Kidney (tissue), 14 donors: ENCODE results near the gene PDGFRA. TPM values are rescaled to one million over a fixed set of nuclear protein-coding genes. Genes with fewer than 3 reads are reported as not detected.

ENCODE experiments used
- DNase-seq, 5 donors: peaks; one replicate each; pipeline ENCODE4 v3.0.0-alpha.2; 2013 to 2020
- FAIRE-seq: peaks from 2 replicates; lab custom pipeline; 2012; peaks lifted over from hg19 to GRCh38; lab: Jason Lieb, UNC
- H3K27ac ChIP-seq, 2 donors: one replicate each; pipeline ENCODE4 v1.7.0; 2013; ENCODE audit warnings: low read depth in 2 of 2, low read length in 2 of 2, inconsistent platforms in 1 of 2
- H3K27me3 ChIP-seq: one replicate; pipeline ENCODE4 v1.7.1; 2013; ENCODE audit warnings: low read length, inconsistent platforms; ENCODE audit not compliant: control insufficient read depth, insufficient read depth
- H3K36me3 ChIP-seq, 3 donors: one replicate each; pipeline versions ENCODE4 v1.7.0 to v1.7.1; 2013; ENCODE audit warnings: low read length in 3 of 3, control low read depth in 1 of 3, inconsistent platforms in 1 of 3; ENCODE audit not compliant: insufficient read depth in 3 of 3, control insufficient read depth in 2 of 3
- H3K4me1 ChIP-seq, 3 donors: one replicate each; pipeline versions ENCODE4 v1.7.0 to v1.7.1; 2013; ENCODE audit warnings: low read length in 3 of 3, inconsistent platforms in 1 of 3, low read depth in 1 of 3; ENCODE audit not compliant: control insufficient read depth in 2 of 3, insufficient read depth in 2 of 3
- H3K4me3 ChIP-seq, 3 donors: one replicate each; pipeline versions ENCODE4 v1.7.0 to v1.8.1; 2013; ENCODE audit warnings: low read length in 3 of 3, control low read depth in 1 of 3, inconsistent platforms in 1 of 3
- H3K9ac ChIP-seq, 3 donors: one replicate each; pipeline versions ENCODE4 v1.7.0 to v1.7.1; 2013; ENCODE audit warnings: low read length in 3 of 3, control low read depth in 1 of 3, inconsistent platforms in 1 of 3
- H3K9me3 ChIP-seq, 3 donors: one replicate each; pipeline versions ENCODE4 v1.7.0 to v1.7.1; 2013; ENCODE audit warnings: low read length in 3 of 3, control low read depth in 1 of 3, inconsistent platforms in 1 of 3; ENCODE audit not compliant: control insufficient read depth in 2 of 3, insufficient read depth in 1 of 3
- intact Hi-C: fragments of 100-400 bp; cut with DNase I; formaldehyde crosslinking; loops from one replicate; pipeline ENCODE4 v1.11.1; 2022
- polyA plus RNA-seq: library from polyadenylated mRNA; stranded (reverse); fragments of 350-450 nt; fragmentation: Illumina TruSeq; extraction: RNeasy Lipid Tissue Mini Kit (QIAGEN cat#74804); gene quantifications from one replicate; pipeline ENCODE4 v1.2.3, GENCODE V29; 2014; ENCODE audit warnings: low read depth, low replicate concordance; ENCODE audit not compliant: insufficient read depth
- total RNA-seq: library from RNA; stranded (reverse); fragmentation: NEBNext Ultra II Directional; extraction: Animal tissue kit (Norgen Biotek cat#: 25700); gene quantifications from one replicate; pipeline ENCODE4 v1.2.1, GENCODE V29; 2021
- TF ChIP-seq, protein P1 (sequence below): IDR thresholded peaks from 3 replicates; pipeline ENCODE4 v1.5.1; 2012; ENCODE audit warnings: mild to moderate bottlenecking, moderate library complexity, borderline replicate concordance; ENCODE audit not compliant: insufficient read depth; ENCODE audit errors: extremely low read depth
- donor health status: control.
- donor health status: control.
- donor health status: control.
- donor health status: control.
- donor health status: control.
- donor health status: DM: yes; HTN: yes; CAD: no.
- donor health status: Normal renal cell carcinoma (clear cell type).

PDGFRA gene
- total and polyA plus RNA-seq, 2 donors from 2014 or later = 12.3 to 71.0 TPM

DNA sequence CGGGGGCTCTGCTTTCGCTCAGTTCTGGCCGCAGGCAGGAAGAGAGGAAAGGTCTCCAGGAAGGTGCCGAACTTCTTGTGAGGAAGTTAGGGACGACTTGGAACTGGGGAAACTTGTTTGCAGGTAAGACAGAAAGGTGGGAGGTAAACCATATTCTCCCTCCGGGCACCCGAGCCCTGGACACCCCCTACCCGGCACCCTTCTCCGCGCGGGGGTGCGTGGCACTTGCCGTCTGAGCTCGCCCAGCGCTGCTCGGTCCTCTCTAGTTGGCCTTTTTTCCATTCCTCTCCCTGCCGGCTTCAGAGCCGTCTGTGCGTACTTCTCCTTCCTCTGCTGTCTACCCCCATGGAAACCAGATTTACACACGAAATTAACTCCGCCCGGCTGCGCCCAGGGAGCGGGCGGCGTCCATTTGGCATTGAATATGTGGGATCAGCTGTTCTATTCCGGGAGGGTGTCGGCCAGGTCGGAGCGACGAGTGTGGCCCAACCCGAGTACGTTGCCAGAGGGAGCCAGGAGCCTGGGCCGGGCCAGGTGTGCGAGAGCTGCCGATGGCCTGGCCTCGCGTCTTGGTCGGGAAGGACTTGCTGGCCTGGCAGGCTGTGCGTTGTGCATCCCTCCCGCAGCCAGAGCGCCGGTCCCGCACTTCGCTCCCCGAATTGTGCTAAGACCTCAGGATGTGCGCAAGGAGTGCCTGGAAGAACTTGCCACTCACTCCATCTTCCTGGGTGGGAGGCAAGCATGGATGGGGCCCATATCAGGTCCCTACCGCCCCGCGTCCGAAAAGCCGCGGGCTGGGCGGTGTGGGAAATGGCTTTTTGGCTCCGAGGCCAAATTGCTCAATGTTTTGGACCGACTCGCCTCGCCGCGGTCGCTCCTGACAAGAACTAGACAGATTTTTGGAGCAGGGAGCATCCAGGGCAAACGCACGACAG, 1.7 kb downstream of the PDGFRA start:
- peaks cover 12% of the 10 kb centered on the region for H3K27me3 ChIP-seq
- H3K4me1 ChIP-seq = peaks cover 0 to 18% (median 17%) of the 10 kb centered on the region in 3 donors

DNA sequence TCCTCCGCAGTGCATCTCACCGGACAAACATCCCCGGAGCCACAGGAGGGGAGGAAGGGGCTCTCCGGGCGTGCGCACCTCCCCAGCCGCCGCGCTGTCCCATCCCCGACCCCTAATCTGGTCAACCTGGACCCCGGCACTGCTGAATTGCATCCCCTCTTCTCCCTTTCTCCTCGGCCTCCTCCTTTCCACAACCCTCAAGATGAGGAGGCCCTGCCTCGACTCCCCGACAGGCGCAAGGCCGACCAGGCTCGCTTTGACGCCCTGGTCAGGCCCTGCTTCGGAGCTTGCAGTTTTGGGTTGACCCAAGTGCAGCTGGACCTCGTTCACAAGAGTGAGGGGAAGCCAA, 2.3 kb downstream of the PDGFRA start:
- TF ChIP-seq, protein P1, sequence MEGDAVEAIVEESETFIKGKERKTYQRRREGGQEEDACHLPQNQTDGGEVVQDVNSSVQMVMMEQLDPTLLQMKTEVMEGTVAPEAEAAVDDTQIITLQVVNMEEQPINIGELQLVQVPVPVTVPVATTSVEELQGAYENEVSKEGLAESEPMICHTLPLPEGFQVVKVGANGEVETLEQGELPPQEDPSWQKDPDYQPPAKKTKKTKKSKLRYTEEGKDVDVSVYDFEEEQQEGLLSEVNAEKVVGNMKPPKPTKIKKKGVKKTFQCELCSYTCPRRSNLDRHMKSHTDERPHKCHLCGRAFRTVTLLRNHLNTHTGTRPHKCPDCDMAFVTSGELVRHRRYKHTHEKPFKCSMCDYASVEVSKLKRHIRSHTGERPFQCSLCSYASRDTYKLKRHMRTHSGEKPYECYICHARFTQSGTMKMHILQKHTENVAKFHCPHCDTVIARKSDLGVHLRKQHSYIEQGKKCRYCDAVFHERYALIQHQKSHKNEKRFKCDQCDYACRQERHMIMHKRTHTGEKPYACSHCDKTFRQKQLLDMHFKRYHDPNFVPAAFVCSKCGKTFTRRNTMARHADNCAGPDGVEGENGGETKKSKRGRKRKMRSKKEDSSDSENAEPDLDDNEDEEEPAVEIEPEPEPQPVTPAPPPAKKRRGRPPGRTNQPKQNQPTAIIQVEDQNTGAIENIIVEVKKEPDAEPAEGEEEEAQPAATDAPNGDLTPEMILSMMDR = no peak
- intact Hi-C loops = no loop called here

More for the DNA sequence above, 1.7 kb downstream of the PDGFRA start:
- intact Hi-C loops = no loop called here
- TF ChIP-seq, protein P1 = no peak
- Histone ChIP-seq H3K36me3 (no peaks in the 10 kb centered on the region), H3K9me3 (no peaks in the 10 kb centered on the region), H3K27ac (peak overlapping the region; percentile 11 to 15), H3K9ac (peak overlapping the region in 1 of 3 donors; percentile 12), H3K4me3 (peak overlapping the region; percentile 44 to 55 (median 49))
- FAIRE-seq (no peak), DNase-seq (peak; percentile 29 to 77 (median 51))

DNA sequence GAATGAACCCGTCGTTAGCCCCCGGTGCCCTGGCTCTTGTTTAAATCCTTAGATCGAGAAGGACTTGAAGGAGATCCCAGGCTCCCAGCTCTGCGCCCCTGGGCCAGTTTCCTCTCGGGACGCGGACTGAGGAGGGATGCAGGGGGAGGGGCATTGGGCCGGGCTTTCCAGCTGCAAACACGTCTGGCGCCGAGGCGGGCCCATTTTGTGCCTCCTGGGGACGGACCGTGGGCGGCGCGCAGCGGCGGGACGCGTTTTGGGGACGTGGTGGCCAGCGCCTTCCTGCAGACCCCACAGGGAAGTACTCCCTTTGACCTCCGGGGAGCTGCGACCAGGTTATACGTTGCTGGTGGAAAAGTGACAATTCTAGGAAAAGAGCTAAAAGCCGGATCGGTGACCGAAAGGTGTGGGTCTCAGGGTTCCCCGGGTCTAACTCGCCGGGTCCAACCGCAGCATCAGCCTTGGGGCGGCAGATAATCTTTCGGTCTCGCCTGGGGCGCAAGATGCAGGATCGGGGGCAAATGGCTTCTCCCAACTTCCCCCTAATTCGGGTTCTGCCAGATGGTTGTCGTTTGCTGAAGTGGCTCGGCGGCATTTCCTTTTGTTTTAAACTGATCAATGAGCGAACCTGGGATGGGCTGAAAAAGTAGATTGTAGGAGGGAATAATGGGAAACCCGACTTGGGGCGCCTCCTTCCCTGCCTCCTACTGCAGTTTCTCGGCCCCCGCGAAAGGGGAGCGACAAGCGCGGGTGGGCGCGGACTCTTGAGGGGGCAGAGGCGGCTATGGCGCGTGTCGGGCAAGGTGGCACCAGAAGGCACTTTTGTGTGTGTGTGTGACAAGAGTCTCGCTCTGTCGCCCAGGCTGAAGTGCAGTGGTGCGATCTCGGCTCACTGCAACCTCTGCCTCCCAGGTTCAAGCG, 2.9 kb downstream of the PDGFRA start:
- FAIRE-seq (no peak), DNase-seq (peak; percentile 55 to 92 (median 72))
- TF ChIP-seq, protein P1 = no peak
- H3K27me3 ChIP-seq = peaks cover 9% of the 10 kb centered on the region
- H3K36me3 ChIP-seq = no peaks in the 10 kb centered on the region
- no peak overlapping the region for H3K27ac ChIP-seq
- H3K4me1 ChIP-seq = peaks cover 0 to 18% (median 10%) of the 10 kb centered on the region in 3 donors
- peak overlapping the region; percentile 44 to 49 (median 44) for H3K4me3 ChIP-seq
- no peaks in the 10 kb centered on the region for H3K9me3 ChIP-seq
- intact Hi-C loops = no loop called here
- peak overlapping the region in 1 of 3 donors; percentile 21 for H3K9ac ChIP-seq

More for the DNA sequence above, 2.3 kb downstream of the PDGFRA start:
- DNase-seq (peak in 1 of 5 donors; percentile 40), FAIRE-seq (no peak)
- no peaks in the 10 kb centered on the region for H3K9me3 ChIP-seq
- H3K4me1 ChIP-seq = peaks cover 0 to 18% (median 13%) of the 10 kb centered on the region in 3 donors
- H3K27me3 ChIP-seq = peaks cover 9% of the 10 kb centered on the region
- no peaks in the 10 kb centered on the region for H3K36me3 ChIP-seq
- H3K4me3 ChIP-seq = peak overlapping the region; percentile 44 to 55 (median 49)
- peak overlapping the region in 1 of 3 donors; percentile 21 for H3K9ac ChIP-seq
- no peak overlapping the region for H3K27ac ChIP-seq
